ENCODE results near the gene IL2RA.

The IL2RA gene

DNA sequence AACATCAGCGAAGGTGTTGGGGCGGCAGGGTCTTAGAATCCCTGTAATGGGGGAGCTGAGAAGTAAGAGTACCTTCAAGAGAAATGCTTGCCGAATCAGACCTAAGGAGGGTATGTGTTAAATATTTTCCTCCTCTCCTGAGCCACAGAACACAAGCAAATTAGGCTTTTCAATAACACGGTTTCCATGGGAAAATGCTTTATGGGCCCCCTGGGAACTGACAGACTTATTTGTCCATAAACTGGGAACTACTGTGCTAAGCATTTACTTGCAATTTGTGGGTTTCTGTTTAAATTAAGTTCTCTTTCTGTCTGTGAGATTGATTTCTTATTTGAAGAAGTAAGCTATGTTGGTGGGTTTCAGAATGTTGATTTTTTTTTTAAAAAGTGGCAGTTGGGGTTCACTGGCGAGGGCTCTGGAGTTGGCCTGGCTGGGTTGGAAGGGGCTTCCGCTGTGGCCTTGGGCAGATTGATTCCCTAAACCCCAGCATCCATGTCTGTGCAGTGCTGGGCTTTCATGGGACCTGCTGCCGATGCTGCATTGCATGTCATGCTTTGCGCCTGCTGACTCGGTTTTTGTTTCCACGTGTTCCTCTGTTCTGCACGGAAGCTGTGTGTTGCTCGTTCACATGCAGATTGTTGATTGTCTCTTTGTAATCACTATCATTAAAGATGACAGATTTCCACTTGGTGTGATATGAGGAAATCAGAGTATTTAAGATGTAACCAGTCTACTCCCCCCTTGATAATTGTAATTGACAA is 33.8 kb upstream of the IL2RA start:
- no peaks in the 10 kb centered on the region for H3K36me3 ChIP-seq (ENCODE audit: control insufficient read depth, insufficient read depth, low read length)
- H3K9ac ChIP-seq (ENCODE audit: low read depth, low read length), result no peak overlapping the region
- H3K4me1 ChIP-seq (ENCODE audit: control insufficient read depth, insufficient read depth, low read length), result peaks cover 27% of the 10 kb centered on the region
- no peaks in the 10 kb centered on the region for H3K27me3 ChIP-seq (ENCODE audit: control insufficient read depth, insufficient read depth, low read length)
- no peak overlapping the region for H3K4me3 ChIP-seq (ENCODE audit: low read depth, low read length)
- H3K9me3 ChIP-seq (ENCODE audit: control insufficient read depth, insufficient read depth, low read length), result no peaks in the 10 kb centered on the region

DNA sequence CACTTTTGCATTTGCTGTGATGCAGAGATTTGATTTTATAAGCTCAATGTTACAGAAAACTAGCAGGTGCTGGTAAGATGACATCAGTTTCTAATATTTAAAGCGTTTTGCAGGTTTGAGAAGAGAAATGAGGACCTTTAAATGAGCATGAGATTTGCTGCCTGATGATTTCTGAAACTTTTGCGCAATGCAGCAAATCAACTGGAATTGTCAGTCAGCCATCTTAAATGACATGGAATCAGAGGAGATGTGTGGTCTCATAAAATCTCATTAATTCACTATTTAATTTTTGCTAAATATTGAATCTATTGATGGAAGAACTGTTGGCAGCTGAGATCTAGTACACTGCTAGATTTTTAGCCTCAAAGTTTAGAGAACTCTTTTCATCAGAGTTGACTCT is 30.6 kb upstream of the IL2RA start:
- Histone ChIP-seq H3K9me3 (ENCODE audit: control insufficient read depth, insufficient read depth, low read length) (no peaks in the 10 kb centered on the region), H3K27me3 (ENCODE audit: control insufficient read depth, insufficient read depth, low read length) (no peaks in the 10 kb centered on the region), H3K4me3 (ENCODE audit: low read depth, low read length) (no peak overlapping the region), H3K36me3 (ENCODE audit: control insufficient read depth, insufficient read depth, low read length) (no peaks in the 10 kb centered on the region), H3K4me1 (ENCODE audit: control insufficient read depth, insufficient read depth, low read length) (peaks cover 23% of the 10 kb centered on the region), H3K9ac (ENCODE audit: low read depth, low read length) (no peak overlapping the region)

DNA sequence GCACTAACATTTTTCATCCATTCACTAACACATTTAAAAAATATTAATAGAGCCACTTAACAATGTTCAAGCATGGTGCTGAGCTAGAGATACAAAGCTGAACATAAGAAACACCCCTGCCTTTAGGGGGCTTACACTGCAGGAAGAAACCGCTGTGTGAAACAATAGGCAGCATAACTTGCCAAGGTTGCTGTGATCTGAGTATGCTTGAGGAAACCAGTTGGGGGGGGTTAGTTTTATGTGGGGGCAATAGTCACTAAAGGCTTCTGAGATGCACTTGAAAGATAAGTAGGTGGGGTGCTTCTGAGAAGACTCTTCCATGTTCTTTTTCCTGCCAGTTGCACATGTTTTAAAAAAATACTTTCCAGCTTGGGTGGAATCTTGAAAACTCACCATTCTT is 29.5 kb upstream of the IL2RA start:
- Histone ChIP-seq H3K9me3 (ENCODE audit: control insufficient read depth, insufficient read depth, low read length) (no peaks in the 10 kb centered on the region), H3K9ac (ENCODE audit: low read depth, low read length) (no peak overlapping the region), H3K4me3 (ENCODE audit: low read depth, low read length) (no peak overlapping the region), H3K4me1 (ENCODE audit: control insufficient read depth, insufficient read depth, low read length) (peaks cover 16% of the 10 kb centered on the region), H3K27me3 (ENCODE audit: control insufficient read depth, insufficient read depth, low read length) (no peaks in the 10 kb centered on the region), H3K36me3 (ENCODE audit: control insufficient read depth, insufficient read depth, low read length) (no peaks in the 10 kb centered on the region)

DNA sequence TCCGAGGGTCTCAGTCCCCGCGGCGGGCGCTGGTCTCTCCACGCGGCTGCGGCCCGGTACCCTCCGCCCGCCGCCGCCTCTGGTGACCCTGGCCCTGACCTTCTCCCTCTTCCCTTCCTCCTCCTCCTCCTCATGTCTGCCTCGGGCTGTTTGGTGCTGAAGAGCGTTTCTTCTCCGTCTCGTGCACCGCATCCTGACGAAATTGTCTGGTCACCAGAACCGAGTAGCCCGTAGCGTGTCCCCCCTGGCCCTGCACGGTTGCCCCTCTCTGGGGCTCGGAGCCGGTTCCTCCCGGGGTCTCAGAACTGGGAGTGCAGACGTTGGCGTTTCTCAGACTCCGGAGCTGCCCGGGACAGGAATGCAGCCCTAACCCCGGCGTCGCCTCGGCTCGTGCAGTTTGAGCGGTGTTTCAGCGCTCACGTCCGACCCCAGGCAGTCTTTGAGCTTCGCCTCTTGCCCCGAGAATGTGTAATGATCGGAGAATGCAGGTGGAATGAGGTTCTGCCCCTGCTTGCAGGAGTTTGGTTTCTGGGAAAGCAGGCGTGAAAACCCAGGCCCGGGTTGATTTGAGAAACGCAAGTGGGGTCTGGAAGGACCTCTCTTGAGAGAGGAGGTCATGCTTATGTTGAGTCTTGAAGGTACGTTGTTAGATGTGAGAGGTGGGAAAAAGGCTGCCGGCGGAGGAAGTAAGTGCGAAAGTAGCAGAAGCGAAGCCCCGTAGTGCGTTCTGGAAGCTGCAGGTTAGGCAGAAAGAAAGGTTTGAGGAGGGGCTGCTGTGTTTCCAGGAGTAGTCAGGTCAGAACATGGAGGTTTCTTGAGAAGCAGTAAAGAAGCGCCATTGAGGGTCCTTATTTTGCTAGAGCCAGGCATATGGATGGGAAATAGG is 27.4 kb upstream of the IL2RA start:
- Histone ChIP-seq H3K9ac (ENCODE audit: low read depth, low read length) (peak overlapping the region; percentile 96), H3K36me3 (ENCODE audit: control insufficient read depth, insufficient read depth, low read length) (no peaks in the 10 kb centered on the region), H3K27me3 (ENCODE audit: control insufficient read depth, insufficient read depth, low read length) (no peaks in the 10 kb centered on the region), H3K9me3 (ENCODE audit: control insufficient read depth, insufficient read depth, low read length) (no peaks in the 10 kb centered on the region), H3K4me1 (ENCODE audit: control insufficient read depth, insufficient read depth, low read length) (peaks cover 15% of the 10 kb centered on the region), H3K4me3 (ENCODE audit: low read depth, low read length) (peak overlapping the region; percentile 95)

DNA sequence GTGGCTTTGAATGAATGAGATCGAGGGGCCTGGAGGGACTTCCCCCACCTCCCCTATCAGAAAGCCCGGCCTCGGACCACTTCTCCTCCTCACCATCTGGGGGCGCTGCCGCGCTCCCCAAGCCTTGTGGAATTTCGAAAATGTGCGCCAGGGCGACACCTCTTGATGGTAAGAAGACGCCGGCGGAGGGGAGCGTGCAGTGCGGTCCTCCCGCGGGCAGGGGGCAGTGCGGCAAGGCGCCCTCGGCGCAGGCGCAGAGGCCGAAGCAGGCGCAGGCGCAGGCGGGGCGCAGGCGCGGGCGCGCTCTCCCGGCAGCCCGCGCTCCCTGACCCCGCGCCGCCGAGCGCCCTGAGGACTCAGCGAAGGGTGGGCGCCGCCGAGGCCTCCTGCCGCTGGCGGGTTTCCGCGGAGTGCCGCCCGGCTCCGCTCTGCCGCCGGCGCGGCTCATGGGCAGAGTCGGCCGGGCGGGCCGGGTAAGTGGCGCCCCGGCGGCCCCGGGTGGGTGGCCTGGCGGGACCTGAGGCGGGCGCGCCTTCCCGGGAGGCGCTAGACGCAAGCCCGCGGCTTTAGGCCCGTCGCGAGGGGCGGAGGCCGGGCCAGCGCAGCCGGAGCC is 26.7 kb upstream of the IL2RA start, which contains the start of gene RBM17:
TSS of gene RBM17 (plus strand) at position 314 of the 613 bp plus-strand sequence. CDS start 8,032 bp downstream, outside the sequence.
- H3K4me3 ChIP-seq (ENCODE audit: low read depth, low read length), result peak within 1 kb of the TSS; percentile 95
- H3K27me3 ChIP-seq (ENCODE audit: control insufficient read depth, insufficient read depth, low read length), result no peaks in the 10 kb centered on the region
- H3K9me3 ChIP-seq (ENCODE audit: control insufficient read depth, insufficient read depth, low read length), result no peaks in the 10 kb centered on the region
- H3K4me1 ChIP-seq (ENCODE audit: control insufficient read depth, insufficient read depth, low read length), result peaks cover 15% of the 10 kb centered on the region
- H3K36me3 ChIP-seq (ENCODE audit: control insufficient read depth, insufficient read depth, low read length), result no peaks in the 10 kb centered on the region
- H3K9ac ChIP-seq (ENCODE audit: low read depth, low read length), result peak within 1 kb of the TSS; percentile 96

DNA sequence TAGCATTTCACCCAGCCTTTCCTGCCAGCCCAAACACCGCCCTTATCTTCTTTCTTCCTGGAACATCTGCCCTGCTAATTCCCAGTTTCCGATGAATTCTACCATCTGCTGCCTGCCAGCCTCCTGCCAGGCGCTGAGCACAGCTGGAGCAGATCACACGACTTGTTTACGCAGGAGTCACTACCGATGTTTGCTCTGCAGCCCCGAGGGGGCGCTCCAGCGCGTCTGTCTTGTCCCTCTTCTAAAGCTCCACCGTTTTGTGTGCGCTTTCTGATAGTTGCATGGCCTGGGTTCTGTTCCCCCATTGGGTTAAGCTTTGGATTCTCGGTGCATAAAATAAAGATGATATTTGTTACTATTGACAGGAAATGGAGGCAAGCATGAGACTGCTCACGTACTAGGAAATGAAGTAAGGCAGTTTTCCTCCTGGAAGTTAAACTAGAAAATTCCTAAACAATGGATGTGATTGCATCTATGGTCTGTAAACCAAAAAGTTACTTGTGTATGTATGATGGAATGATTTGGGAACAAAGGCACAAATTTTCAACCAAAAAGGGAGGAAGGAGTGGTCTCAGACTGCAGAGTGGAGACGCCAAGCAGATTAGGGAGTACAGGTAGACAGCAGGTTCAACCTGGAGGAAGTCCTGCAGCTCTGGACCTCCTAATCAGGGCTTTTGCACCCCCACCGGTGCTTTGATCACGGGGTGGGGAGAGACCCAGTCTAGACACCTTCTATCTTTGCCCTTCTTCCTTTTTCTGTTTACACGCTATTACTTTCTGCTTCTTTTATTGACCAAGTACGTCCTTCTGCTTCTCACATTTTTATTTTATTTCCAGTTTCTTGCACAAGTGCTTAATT is 24.4 kb upstream of the IL2RA start:
- Histone ChIP-seq H3K9me3 (ENCODE audit: control insufficient read depth, insufficient read depth, low read length) (no peaks in the 10 kb centered on the region), H3K4me3 (ENCODE audit: low read depth, low read length) (no peak overlapping the region), H3K36me3 (ENCODE audit: control insufficient read depth, insufficient read depth, low read length) (no peaks in the 10 kb centered on the region), H3K27me3 (ENCODE audit: control insufficient read depth, insufficient read depth, low read length) (no peaks in the 10 kb centered on the region), H3K9ac (ENCODE audit: low read depth, low read length) (no peak overlapping the region), H3K4me1 (ENCODE audit: control insufficient read depth, insufficient read depth, low read length) (peaks cover 12% of the 10 kb centered on the region)

DNA sequence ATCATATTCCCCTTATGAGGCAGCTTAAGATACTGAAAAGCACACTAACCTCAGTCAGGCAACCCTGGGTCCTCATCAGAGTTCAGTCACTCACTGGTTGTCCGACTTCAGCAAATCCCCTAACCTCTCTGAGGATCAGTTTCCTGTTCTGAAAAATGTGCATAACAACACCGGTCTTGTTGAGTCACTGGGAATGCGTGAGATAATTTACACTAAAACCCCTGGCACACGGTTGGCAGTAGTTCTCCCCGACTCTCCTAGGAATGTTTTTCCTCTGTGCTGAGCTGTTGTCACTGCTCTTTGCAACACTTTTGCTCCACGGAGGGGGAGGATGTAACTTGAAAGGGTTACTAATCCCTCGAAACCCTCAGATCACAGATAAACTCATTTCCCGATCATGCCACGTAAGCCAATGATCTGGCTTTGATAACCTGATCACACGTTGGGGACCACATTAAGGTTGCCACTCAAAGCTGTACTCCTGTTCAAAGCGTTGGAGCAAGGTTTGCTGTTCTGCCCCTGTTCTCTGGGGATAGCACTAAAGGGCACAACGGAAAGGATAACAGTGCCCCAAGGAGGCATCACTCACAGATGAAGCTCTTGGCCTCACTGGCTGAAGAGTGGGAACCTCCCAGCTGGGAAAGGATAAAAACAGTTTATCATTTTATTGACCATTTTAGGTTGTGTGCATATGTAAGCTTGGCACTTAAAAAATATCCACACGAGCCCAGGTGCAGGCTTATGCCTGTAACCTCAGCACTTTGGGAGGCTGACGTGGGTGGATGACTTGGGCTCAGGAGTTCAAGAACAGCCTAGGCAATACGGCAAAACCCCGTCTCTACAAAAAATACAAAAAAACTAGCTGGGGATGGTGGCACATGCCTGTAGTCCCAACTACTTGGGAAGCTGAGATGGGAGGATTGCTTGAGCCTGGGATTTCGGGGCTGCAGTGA is 21.6 kb upstream of the IL2RA start:
- Histone ChIP-seq H3K9ac (ENCODE audit: low read depth, low read length) (no peak overlapping the region), H3K27me3 (ENCODE audit: control insufficient read depth, insufficient read depth, low read length) (no peaks in the 10 kb centered on the region), H3K36me3 (ENCODE audit: control insufficient read depth, insufficient read depth, low read length) (no peaks in the 10 kb centered on the region), H3K9me3 (ENCODE audit: control insufficient read depth, insufficient read depth, low read length) (no peaks in the 10 kb centered on the region), H3K4me1 (ENCODE audit: control insufficient read depth, insufficient read depth, low read length) (peaks cover 5% of the 10 kb centered on the region), H3K4me3 (ENCODE audit: low read depth, low read length) (no peak overlapping the region)

DNA sequence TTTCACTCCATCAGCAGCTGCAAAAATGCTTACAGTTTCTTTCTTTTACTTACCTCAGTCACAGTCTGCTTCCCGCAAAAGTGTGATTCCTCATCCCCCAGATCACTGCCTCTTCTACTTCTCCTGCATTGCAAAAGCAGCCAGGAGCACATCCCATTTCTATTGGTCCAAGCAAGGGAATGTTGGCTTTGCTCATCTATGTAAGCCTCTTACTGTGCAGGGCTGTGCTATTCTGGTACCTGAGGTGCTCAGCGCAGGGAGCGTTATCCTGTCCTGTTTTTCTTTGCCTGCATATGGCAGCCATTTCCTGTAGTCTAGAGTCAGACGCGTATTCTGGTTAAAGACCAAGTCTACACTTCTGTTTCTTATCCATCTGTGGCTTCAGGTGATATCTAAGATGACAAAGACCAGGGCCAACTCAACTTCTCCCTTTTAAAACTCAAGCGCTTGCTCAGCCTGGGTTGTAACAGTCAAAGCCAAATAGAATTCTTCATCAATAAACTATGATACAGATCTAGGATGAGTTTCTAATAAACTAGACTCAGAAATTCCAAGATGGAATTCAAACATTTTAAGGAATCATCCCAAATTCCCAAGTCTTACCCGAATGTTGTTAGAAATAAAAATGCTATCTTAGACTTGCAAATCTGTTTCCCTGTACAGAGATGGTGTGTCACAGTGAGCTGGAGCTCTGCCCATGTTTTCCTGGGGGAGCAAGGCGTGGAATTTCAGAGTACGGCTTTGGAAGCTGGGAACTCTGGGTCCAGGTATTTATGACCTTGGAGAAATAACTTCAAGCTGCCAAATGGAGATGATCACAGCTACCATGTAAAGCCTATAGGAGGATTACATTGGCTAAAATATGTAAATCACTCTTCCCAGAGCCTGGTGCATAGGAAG is 20.6 kb upstream of the IL2RA start:
- Histone ChIP-seq H3K4me1 (ENCODE audit: control insufficient read depth, insufficient read depth, low read length) (peaks cover 5% of the 10 kb centered on the region), H3K4me3 (ENCODE audit: low read depth, low read length) (no peak overlapping the region), H3K36me3 (ENCODE audit: control insufficient read depth, insufficient read depth, low read length) (no peaks in the 10 kb centered on the region), H3K9me3 (ENCODE audit: control insufficient read depth, insufficient read depth, low read length) (no peaks in the 10 kb centered on the region), H3K27me3 (ENCODE audit: control insufficient read depth, insufficient read depth, low read length) (no peaks in the 10 kb centered on the region), H3K9ac (ENCODE audit: low read depth, low read length) (no peak overlapping the region)

DNA sequence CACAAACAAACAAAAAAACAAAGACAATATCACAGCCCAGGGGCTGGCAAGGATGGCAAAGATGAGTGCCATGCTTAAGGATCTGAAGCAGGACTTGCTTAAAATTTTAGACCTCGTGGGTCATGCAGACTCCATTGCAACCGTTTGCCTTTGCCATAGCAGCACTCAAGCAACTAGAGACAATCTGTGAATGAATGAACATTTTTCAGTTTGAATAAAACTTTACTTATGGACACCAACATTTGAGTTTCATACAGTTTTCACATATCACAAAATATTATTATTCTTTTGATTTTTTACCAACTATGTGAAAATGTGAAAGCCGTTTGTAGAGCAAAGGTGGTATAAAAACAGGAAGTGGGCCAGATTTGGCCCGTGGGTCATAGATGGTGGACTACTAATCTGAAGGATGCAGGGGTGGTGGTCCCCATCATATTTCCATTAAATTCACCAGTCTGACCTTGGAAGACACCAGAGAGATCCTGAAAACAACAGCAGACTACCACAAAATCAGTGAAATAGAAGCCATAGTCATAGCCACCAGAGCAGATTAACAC is 18.3 kb upstream of the IL2RA start:
- no peak overlapping the region for H3K9ac ChIP-seq (ENCODE audit: low read depth, low read length)
- H3K9me3 ChIP-seq (ENCODE audit: control insufficient read depth, insufficient read depth, low read length), result no peaks in the 10 kb centered on the region
- H3K4me1 ChIP-seq (ENCODE audit: control insufficient read depth, insufficient read depth, low read length), result peaks cover 2% of the 10 kb centered on the region
- H3K36me3 ChIP-seq (ENCODE audit: control insufficient read depth, insufficient read depth, low read length), result no peaks in the 10 kb centered on the region
- H3K4me3 ChIP-seq (ENCODE audit: low read depth, low read length), result no peak overlapping the region
- H3K27me3 ChIP-seq (ENCODE audit: control insufficient read depth, insufficient read depth, low read length), result peaks cover 2% of the 10 kb centered on the region

Data from iPS-15b (cell line).